Measurements from ENCODE around the gene VIPR2. TPM values are rescaled to one million over a fixed set of nuclear protein-coding genes. Genes with fewer than 3 reads are reported as not detected.

The VIPR2 gene
- total and polyA plus RNA-seq, 2 of the 13 experiments (the other 11 are each of a cell fraction or from before 2014, with no cell fraction given) = not detected

DNA sequence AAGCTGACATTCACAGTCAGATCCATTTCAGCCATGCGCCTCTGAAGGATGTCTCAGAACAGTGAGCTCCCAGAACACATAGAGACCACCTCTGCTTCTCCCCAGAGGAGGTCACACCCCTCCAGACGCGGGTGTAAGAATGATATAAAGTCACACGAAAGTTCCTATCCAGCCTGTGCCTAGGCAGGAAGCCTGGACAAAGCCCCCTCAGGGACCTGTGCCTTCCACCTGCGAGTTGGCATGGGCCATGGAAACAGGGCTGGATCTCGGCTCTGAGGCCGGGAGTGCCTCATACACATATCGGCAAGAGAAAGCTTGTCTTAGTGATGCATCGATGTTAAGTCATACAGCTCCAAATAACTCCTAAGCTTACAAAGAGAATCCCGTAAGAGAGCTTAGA is 5.0 kb downstream of the VIPR2 start:
- in situ Hi-C loops (cut with HindIII; ENCODE audit: extremely low pct_ligation_motif_present, low pct_unique_long_range_greater_than_20kb) = no loop called here
- no peak for FAIRE-seq

DNA sequence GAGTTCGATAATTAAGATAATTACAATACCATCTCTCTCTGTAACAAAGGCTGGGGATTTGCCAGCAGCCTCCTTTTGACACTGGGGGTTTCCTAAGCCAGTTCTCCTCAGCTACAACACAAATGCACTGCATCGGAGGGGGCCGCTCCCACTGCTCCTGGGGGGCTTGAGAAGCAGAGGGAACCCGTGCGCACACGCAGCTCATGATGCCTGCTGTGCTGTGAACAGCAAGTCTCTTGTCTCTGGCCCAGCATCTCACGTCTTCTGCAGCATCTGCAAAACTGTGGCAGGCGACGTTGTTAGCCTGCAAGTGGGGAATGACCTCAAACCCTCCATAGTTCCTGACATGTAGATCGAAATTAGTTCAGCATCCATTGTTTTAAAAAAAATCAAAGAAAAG is 5.5 kb downstream of the VIPR2 start:
- no peaks in the 10 kb centered on the region for H3K4me1 ChIP-seq (ENCODE audit: insufficient read depth, low read length)
- ChIA-PET POLR2A (no interaction called here), CTCF (ENCODE audit: low intra/inter-chr PET ratio, low total read pairs) (no interaction called here)
- no TSS peak for BruUV-seq (replicated peaks)
- peaks cover 4 to 76% of the 10 kb centered on the region in 2 experiments; a peak in 4 of 5 replicates for H3K27me3 ChIP-seq (ENCODE audit: control insufficient read depth in 1 of 2, insufficient read depth in 2 of 2, low read length in 2 of 2)
- no peak overlapping the region for H3K4me3 ChIP-seq (replicated peaks in 1 of 3; ENCODE audit: insufficient read depth in 1 of 3, low read depth in 2 of 3, low read length in 3 of 3)
- no peak overlapping the region for H2AFZ ChIP-seq (ENCODE audit: low read length)
- ATAC-seq (no peak), DNase-seq (ENCODE audit: low spot score) (no peak), FAIRE-seq (no peak)
- H3K9ac ChIP-seq (ENCODE audit: insufficient read depth, low read depth, low read length) = no peak overlapping the region
- no peaks in the 10 kb centered on the region for H3K9me3 ChIP-seq (ENCODE audit: low read length)
- H3K36me3 ChIP-seq (replicated peaks in 1 of 2; ENCODE audit: control insufficient read depth in 1 of 2, insufficient read depth in 2 of 2, low read length in 2 of 2) = no peaks in the 10 kb centered on the region
- no peaks in the 10 kb centered on the region for H3K79me2 ChIP-seq (ENCODE audit: insufficient read depth, low read length)
- in situ Hi-C loops (cut with HindIII; ENCODE audit: extremely low pct_ligation_motif_present, low pct_unique_long_range_greater_than_20kb) (no loop called here), intact Hi-C loops (cut with micrococcal nuclease; ENCODE audit: unreplicated experiment) (no loop called here)
- H3K4me2 ChIP-seq (ENCODE audit: low read depth, low read length) = no peak overlapping the region
- 12% methylated on average over 10 of the region's 10 CpGs for WGBS (ENCODE audit: low lambda C conversion rate)
- H4K20me1 ChIP-seq (ENCODE audit: insufficient read depth, low read length) = no peaks in the 10 kb centered on the region
- no peak overlapping the region for H3K27ac ChIP-seq (ENCODE audit: extremely low read length, insufficient read depth, low read length)
- TF ChIP-seq, protein P1, sequence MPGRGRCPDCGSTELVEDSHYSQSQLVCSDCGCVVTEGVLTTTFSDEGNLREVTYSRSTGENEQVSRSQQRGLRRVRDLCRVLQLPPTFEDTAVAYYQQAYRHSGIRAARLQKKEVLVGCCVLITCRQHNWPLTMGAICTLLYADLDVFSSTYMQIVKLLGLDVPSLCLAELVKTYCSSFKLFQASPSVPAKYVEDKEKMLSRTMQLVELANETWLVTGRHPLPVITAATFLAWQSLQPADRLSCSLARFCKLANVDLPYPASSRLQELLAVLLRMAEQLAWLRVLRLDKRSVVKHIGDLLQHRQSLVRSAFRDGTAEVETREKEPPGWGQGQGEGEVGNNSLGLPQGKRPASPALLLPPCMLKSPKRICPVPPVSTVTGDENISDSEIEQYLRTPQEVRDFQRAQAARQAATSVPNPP (CRISPR knock-in tag; IDR thresholded peaks at IDR 0.05) = no peak
- TF ChIP-seq CREB1 (IDR thresholded peaks at IDR 0.05) (no peak), CREB1 (CRISPR knock-in tag; IDR thresholded peaks at IDR 0.05) (no peak), AGO1 (IDR thresholded peaks at IDR 0.05; ENCODE audit: low read depth, low read length, poor library complexity, severe bottlenecking) (no peak), SETDB1 (CRISPR knock-in tag; IDR thresholded peaks at IDR 0.05; ENCODE audit: borderline replicate concordance) (no peak), POGZ (CRISPR knock-in tag; IDR thresholded peaks at IDR 0.05) (no peak), RAD51 (IDR thresholded peaks at IDR 0.05; ENCODE audit: borderline replicate concordance) (no peak), ZNF460 (CRISPR knock-in tag; IDR thresholded peaks at IDR 0.05; ENCODE audit: borderline replicate concordance) (no peak), NONO (IDR thresholded peaks at IDR 0.05) (no peak), NONO (CRISPR knock-in tag; conservative IDR thresholded peaks at IDR 0.05) (no peak), MEIS2 (CRISPR knock-in tag; IDR thresholded peaks at IDR 0.05) (no peak), NFRKB (IDR thresholded peaks at IDR 0.05) (no peak), HMGA1 (CRISPR knock-in tag; conservative IDR thresholded peaks at IDR 0.05) (no peak), SPEN (CRISPR knock-in tag; IDR thresholded peaks at IDR 0.05; ENCODE audit: low read depth) (no peak), SP1 (IDR thresholded peaks at IDR 0.05) (no peak), SP1 (CRISPR knock-in tag; IDR thresholded peaks at IDR 0.05) (no peak), MBD4 (IDR thresholded peaks at IDR 0.05; ENCODE audit: borderline replicate concordance, low read length) (no peak)

More for the DNA sequence above, 5.0 kb downstream of the VIPR2 start:
- TF ChIP-seq ZNF354B (CRISPR knock-in tag; IDR thresholded peaks at IDR 0.05) (no peak), HOXA3 (CRISPR knock-in tag; IDR thresholded peaks at IDR 0.05) (no peak), PAX8 (CRISPR knock-in tag; IDR thresholded peaks at IDR 0.05; ENCODE audit: borderline replicate concordance) (no peak)
- TF ChIP-seq, protein P2, sequence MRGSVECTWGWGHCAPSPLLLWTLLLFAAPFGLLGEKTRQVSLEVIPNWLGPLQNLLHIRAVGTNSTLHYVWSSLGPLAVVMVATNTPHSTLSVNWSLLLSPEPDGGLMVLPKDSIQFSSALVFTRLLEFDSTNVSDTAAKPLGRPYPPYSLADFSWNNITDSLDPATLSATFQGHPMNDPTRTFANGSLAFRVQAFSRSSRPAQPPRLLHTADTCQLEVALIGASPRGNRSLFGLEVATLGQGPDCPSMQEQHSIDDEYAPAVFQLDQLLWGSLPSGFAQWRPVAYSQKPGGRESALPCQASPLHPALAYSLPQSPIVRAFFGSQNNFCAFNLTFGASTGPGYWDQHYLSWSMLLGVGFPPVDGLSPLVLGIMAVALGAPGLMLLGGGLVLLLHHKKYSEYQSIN (CRISPR knock-in tag; IDR thresholded peaks at IDR 0.05; ENCODE audit: borderline replicate concordance) = no peak
- POLR2A ChIA-PET = no interaction called here
- no peaks in the 10 kb centered on the region for H3K4me1 ChIP-seq (ENCODE audit: insufficient read depth, low read length)
- no peaks in the 10 kb centered on the region for H4K20me1 ChIP-seq (ENCODE audit: insufficient read depth, low read length)
- 8% methylated on average over 7 of the region's 10 CpGs for WGBS (ENCODE audit: low lambda C conversion rate)
- no peak overlapping the region for H3K27ac ChIP-seq (ENCODE audit: extremely low read length, insufficient read depth, low read length)
- no peaks in the 10 kb centered on the region for H3K9me3 ChIP-seq (ENCODE audit: low read length)
- ATAC-seq (no peak), DNase-seq (ENCODE audit: low spot score) (no peak)
- no peak overlapping the region for H2AFZ ChIP-seq (ENCODE audit: low read length)
- CTCF ChIA-PET (ENCODE audit: low intra/inter-chr PET ratio, low total read pairs) = no interaction called here
- H3K27me3 ChIP-seq (ENCODE audit: control insufficient read depth in 1 of 2, insufficient read depth in 2 of 2, low read length in 2 of 2) = peaks cover 4 to 77% of the 10 kb centered on the region in 2 experiments; a peak in 4 of 5 replicates
- no TSS peak for BruUV-seq (replicated peaks)
- no peak overlapping the region for H3K4me3 ChIP-seq (replicated peaks in 1 of 3; ENCODE audit: insufficient read depth in 1 of 3, low read depth in 2 of 3, low read length in 3 of 3)
- H3K36me3 ChIP-seq (replicated peaks in 1 of 2; ENCODE audit: control insufficient read depth in 1 of 2, insufficient read depth in 2 of 2, low read length in 2 of 2) = no peaks in the 10 kb centered on the region
- H3K4me2 ChIP-seq (ENCODE audit: low read depth, low read length) = no peak overlapping the region
- no peaks in the 10 kb centered on the region for H3K79me2 ChIP-seq (ENCODE audit: insufficient read depth, low read length)
- H3K9ac ChIP-seq (ENCODE audit: insufficient read depth, low read depth, low read length) = no peak overlapping the region
- intact Hi-C loops (cut with micrococcal nuclease; ENCODE audit: unreplicated experiment) = no loop called here
